Sigmoid colon (tissue), 4 donors: ENCODE data around the gene NBPF1.
"Not testable (repeated sequence)": the region's sequence is repeated elsewhere in the genome, so short reads cannot be mapped to it uniquely, and the experiment has no call there.

Source experiments
- POLR2AphosphoS5 ChIP-seq, 4 donors: sonication (generic); formaldehyde crosslinking; IDR thresholded peaks; one replicate each; pipeline ENCODE4 v1.6.1; 2017; ENCODE audit warnings: antibody characterized with exemption in 4 of 4
- TF ChIP-seq, protein P1 (sequence below), 4 experiments: fragments of 450-650 bp in 3 of 4; fragments of 200-600 bp in 1 of 4; IDR thresholded peaks; one replicate each; pipeline ENCODE4 v1.5.1; 2016 to 2019; ENCODE audit warnings: antibody characterized with exemption in 4 of 4, mild to moderate bottlenecking in 3 of 4, moderate library complexity in 2 of 4

DNA sequence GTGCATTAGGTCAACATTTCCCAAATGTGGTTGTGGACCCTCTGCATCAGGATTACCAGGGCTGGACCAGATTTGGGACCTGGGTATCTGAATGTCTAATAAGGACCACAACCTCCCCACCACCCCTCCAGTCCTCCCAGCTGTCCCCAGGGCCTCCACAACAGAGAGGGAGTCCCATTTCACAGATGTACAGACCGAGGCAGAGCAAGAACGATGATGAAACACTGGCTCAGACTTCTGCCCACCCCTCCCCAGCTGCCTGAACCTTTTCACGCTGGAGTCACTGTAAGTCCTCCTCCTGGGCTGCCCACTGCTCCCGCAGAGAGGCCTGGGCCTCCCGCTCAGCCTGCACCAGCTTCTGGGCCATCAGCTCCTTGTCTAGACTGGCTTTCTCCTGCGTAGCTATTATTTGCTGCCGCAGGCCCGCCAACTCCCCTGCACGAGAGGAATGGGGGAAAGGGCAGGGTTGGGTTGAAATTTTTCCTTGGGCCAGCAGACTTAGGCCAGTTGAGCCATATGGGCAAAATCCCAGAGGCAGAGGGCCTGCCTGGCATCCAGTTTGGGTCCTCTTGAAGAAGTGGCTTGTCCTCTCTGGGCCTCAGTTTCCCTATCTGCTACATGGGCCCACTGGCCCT is 8.4 kb upstream of the NBPF1 start:
- TF ChIP-seq, protein P1, sequence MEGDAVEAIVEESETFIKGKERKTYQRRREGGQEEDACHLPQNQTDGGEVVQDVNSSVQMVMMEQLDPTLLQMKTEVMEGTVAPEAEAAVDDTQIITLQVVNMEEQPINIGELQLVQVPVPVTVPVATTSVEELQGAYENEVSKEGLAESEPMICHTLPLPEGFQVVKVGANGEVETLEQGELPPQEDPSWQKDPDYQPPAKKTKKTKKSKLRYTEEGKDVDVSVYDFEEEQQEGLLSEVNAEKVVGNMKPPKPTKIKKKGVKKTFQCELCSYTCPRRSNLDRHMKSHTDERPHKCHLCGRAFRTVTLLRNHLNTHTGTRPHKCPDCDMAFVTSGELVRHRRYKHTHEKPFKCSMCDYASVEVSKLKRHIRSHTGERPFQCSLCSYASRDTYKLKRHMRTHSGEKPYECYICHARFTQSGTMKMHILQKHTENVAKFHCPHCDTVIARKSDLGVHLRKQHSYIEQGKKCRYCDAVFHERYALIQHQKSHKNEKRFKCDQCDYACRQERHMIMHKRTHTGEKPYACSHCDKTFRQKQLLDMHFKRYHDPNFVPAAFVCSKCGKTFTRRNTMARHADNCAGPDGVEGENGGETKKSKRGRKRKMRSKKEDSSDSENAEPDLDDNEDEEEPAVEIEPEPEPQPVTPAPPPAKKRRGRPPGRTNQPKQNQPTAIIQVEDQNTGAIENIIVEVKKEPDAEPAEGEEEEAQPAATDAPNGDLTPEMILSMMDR (IDR thresholded peaks at IDR 0.05): not testable (repeated sequence)
- TF ChIP-seq POLR2AphosphoS5 (IDR thresholded peaks at IDR 0.05): not testable (repeated sequence)
